ENCODE data around the gene CPE.
A peak's percentile ranks its signal among the peaks of the same experiment; 100 is the strongest.
"Not testable (repeated sequence)": the region's sequence is repeated elsewhere in the genome, so short reads cannot be mapped to it uniquely, and the experiment has no call there.

CPE gene

DNA sequence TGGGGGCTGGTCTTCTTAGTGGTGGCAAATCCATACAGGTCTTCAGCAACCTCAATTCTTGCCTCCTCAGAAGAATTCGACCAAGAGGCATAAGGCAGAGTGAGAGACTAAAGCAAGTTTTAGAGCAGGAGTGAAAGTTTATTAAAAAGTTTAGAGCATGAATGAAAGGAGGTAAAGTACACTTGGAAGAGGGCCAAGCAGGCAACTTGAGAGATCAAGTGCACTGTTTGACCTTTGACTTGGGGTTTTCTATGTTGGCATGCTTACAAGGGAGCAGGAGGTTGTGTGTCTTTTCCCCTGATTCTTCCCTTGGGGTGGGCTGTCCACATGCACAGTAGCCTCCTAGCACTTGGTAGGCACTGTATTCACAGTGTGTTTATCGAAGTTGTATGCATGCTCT is 91.2 kb downstream of the CPE start:
- DNase-seq = no peak

DNA sequence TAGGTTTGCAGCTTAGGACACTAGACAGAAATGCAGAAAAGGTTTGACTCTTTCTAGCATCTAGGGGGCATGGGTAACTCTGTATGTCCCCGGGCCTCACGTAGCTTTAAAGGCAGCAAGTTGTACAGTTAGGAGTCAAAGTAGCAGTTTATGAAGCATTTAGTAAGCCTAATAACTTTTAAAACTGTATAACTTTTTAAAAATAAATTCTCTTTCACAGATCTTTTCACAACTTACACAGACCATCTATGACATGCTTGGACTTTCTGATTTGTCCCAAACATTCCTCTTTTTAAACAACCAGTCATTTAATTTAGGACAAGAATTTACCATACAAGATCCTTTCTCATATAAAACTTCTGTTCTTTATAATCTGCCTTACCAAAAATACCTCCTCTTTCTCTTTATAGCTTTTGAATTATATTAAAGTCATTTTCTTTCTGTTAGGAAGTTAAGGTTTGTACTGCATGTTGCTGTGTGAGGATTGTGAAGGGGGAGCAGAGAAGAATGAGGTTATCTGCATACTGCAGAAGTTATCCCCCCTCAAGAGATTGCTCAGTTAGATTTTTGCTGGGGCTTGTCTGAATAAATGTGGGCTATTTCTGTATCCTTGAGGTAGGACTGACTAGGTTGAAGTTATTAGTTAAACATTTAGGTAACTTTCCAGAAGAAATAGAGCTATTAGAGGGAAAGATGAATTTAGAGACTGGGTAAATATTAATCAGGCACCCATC is 94.3 kb downstream of the CPE start:
- DNase-seq = no peak

DNA sequence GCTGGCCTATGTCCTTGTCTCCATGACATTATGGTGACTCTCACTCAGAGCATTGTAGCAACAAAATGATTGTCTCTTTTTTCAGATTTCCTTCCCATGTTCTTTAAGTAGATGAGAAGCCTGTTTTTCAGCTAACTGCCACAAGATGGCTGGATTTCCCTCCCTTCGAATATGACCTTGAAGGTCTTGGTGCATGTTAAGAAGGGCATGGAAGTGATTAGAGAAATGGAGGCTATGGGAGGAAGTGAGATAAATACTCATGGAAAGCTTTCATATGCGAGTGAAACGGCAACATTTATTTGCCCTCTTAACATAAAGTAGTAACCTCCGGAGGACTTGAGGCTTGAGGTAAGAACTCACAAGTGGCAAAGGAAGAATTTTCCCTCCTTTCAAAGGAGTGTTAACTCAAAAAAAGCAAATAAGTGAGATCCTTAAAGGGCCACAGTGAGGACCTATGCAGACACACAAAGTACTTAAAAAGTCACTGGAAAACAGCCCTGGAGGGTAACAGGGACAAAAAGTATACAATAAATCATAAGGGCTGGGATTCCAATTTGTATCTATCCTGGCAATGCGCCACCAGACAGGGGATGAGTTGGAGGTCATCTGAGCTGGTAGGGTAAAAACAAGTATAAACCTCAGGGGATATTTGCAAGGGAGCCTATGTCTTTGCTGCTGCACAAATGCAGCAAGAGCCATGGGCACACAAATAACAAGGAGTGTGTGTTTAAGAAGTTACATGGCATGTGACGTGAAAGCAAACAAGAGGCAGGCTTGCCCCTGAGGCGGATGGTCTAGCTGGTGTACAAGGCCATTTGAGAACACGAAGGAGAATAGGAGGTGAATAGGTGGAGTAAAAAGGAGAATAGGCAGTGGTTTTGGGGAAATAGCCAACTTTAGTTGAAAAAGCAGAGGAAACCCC is 96.2 kb downstream of the CPE start:
- no peak for DNase-seq

DNA sequence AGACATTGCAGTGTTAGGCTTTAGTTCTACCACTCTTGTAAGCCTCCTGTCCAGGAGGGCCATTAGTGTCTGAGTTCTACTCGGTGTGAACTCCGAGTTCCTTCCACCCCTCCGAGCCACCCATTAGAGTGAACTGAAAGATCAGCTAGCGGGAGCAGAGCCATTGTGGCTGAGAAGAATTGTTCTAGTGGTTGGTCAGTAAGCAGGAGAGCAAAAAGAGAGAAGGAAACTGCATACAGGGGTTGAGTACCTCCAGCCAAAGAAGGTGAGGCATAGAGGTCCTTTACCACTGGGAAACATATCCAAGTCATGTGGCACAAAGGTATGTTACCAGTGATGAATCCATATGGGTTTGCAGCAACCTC is 96.9 kb downstream of the CPE start:
- no peak for DNase-seq

DNA sequence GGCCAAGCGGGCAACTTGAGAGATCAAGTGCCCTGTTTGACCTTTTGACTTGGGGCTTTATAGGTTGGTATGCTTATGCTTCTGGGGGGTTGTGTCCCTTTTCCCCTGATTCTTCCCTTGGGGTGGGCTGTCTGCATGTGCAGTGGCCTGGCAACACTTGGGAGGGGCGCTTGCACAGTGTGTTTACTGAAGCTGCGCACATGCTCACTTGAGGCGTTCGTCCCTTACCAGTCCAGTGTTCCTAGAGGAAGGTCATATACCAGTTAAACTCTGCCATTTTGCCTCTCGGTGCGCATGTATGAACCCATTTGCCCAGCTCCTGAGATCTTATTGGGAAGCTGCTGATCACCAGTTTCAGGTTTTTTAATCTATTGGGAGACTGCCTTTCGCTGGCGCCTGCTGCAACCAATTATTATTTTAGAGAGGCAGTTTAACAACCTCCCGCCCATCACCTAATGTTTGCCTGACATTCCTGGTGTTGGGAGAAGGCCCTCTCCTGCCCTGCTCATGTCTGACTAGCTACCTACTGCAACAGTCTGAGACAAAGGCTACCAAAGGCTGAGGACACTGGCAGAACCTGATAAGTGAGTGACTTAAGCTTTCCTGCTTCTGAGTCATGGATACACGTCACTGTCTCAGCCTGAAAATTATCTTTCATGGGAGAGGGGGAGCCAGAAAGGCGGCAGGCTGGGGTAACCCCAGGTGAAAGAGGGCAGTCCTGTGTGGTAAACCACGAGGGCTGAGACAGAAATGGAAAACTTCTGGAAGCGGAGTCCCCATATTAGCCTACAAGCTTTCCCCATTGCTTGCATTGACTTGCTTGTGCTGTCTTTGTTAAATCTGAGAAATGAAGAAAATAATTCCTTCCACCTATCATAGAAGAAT is 97.6 kb downstream of the CPE start:
- no peak for DNase-seq

DNA sequence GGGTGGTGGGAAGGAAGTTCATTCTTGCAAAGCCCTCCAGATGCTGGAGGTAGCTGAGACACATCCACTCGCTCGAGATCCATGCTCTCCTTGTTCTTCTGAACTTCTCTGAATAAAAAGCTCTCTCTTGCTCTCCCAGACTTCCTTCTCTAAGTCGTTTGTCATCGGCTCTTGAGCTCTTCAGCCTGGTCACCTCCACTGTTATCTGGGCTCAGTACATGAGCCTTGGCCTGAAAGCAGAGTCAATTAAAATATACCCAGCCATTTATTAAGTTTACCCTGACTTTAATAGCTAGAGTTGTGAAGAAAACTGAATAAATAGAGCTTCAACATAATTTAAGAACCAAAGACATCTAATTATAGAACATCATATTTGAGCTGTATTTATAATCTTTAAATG is 99.0 kb downstream of the CPE start:
- no peak for DNase-seq

DNA sequence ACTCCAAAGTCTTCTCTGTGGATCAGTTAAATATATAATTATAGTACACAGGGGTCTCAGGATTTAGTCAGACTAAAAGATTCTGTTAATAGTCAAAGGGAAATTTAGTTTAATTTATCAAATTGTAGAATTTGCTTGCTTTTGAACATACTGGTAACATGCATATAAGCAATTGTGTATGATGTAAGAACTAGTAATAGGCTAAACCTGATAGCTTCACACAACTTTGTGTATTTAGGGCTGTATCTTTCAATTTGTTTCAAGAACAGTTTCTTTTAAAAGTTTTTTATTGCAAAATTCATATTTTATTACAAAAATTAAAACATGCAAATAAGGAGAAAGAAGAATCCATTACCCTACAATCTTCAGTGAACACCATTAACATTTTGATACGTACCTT is 99.5 kb downstream of the CPE start:
- no peak for DNase-seq

DNA sequence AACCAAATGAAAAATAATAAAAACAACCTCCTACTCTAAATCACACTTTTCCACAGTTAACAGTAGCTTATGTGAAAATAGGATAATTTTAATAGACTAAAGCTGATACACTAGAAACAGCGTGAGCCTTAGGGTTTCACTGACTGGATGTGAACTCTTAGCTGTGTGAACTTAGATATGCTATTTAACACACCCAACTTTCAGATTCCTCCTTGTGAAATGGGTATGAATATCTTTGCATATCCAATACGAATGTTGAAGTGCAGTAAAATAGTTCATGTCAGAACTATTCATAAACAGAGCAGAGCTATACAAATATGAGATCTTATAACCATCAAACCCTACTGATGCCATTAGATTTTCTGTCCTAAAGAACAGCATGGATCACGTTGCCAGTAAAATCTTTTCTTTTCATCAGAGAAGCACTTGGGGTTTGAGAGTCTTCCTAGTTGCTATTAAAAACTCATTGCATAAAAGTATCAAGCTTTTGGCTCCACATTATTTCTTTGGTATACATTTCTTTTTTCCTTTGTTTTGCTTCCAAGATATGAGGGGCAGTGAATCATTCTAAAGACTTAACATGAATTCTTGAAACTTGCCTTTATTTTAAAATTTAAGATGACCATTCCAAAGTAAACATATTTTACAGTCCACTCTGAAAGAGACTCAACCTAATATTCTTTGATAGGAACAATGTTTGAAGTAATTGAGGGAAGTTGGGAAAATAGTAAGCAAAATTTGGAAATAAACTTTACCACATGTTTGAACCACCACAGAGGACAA is 102.4 kb downstream of the CPE start:
- DNase-seq = no peak

DNA sequence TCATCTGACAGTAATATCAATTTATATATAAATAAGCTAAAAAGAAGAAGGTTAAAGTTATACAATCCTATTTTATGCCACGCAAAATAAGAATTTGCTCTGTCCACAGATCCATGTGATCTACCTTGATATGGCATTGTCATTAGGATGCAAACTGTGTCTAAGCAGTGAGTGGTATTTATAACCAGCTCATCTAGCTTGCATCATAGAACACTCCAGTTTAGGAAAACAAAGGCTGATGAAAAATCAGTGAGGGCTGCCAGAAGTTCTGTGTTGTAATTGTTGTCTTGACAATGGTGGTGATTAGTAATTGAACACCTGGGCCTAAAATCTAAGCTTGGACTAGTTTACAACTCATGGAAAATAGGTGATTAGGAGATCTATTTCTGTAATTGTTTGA is 111.0 kb downstream of the CPE start:
- DNase-seq = no peak

DNA sequence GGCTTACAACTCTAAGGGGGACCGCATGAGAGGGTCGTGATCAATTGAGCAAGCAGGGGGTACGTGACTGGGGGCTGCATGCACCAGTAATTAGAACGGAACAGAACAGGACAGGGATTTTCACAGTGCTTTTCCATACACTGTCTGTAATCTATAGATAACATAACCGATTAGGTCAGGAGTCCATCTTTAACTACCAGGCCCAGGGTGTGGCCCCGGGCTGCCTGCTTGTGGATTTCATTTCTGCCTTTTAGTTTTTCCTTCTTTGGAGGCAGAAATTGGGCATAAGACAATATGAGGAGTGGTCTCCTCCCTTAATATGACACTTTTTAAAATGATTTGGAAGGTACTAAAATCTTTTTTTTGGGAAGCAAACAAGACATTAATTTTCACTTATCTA is 113.8 kb downstream of the CPE start:
- not testable (repeated sequence) for DNase-seq

DNA sequence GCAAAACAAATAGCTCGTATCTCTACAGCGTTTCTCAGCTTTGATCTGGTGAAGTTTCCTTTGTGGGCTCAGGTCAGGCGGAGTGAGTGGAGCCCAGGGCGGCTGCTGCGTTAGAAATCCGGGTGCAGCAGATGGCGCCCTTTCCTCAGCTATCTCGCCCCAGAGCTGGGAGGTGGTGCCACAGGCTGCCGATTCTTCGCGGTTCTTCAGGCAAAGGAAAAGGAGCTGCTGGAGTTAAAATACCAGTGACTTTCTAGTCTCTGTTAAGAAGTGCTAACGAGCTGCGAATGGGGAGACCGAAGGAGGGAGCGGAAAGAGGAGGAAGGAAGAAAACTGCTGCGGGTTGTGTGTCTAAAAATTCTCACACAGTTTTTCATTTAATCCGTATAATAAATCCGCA is 114.6 kb downstream of the CPE start:
- DNase-seq = peak; percentile 45

DNA sequence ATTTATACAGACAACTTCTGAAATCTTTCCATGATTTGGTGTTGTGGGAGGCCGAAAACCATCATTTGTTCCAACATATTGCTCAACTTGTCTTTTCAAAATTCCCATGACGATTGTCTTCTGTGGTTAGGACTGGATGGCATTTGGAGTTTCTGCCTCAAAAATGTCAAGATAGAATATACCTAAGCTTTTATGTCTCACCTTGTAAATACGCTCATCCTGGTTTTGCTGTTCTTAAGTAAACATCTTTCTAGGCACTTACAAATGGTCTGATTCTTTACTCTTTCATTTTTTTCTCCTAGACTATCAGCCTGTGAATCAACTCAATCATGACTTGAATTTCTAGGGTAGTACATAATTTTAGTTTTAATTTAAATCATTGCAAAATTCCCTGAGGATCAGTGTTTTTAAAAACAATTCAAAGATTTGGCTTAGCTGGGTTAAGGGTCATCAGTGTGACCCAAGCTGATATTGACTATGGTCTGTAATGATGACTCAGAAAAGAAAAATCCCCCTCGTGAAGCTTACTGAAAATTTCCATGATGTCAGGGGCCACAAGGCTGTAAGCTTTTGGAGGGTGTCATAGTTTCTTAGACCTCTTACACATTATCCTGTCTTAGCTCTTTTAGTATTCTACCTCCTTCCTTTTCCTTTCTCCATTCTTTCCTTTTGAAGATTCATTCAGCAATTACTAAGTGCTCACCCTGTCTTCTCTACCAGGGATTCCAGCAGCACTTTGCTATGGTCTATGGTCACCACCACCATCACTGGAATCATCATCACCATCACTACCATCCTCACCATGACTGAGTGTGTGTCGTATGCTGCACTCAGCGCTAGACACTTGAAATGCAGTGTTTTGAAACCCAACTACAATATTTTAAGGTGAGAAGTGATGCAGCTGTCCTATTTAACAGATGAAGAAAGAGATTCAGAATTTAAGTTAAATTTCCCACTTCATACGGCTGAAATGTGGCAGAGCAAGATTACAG is 124.4 kb downstream of the CPE start:
- no peak for DNase-seq

DNA sequence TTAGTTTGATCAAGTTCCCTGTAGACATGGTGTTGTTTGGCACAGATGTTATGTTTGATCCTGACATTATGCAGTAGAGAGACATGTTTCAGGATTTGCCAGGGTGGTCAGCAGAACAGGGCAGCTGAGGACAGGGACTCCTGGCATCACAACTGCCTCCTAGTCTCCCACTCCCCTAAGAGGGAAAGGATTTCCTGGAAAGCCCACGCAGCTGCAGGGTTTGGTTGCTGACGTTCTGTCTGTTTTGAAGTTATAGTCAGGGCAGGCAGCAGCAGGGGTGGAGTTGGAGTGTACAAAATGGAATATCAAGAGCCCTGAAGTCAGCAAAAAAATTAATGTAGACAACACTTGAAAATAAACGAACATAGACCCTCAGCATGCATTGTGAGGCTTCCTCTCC is 125.4 kb downstream of the CPE start:
- no peak for DNase-seq

DNA sequence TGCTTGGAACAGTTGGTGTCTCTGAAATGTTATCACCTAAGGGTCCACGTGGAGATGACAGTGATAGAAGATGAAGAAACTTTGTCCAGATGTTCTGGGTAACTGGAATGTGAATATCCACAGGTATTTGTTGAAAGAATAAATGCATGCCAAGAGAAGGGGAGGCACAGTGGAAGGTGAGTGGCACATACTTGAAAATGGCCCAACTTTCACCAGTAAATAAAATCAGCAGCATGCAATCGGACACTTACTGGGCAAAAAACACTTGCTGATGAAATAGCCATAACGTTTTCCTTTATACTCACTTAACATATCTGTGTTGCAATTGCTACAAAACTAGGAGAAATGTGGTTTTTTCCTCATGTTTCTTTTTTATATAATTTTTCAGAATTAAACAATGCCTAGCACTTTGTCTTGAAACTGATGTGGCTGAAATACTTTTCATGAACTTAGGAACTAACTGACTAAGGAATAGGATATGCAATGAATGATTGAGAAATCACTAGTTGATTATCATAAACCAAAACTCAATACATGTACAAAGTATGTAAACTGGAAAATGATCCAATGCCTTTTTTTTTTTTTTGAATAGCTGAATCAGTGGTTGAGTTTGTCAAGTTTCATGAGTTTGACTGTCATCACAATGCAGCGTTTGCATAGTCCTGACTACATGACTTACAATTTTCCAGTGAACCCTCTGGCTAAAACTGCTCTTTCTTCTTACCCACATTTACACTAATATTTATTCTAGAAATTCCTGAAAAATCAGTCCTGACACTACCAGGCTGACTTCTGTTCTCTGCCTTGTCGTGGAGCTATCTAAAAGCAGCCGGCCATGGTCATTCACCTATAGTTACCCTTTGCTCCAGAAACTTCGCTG is 127.4 kb downstream of the CPE start:
- DNase-seq = no peak

DNA sequence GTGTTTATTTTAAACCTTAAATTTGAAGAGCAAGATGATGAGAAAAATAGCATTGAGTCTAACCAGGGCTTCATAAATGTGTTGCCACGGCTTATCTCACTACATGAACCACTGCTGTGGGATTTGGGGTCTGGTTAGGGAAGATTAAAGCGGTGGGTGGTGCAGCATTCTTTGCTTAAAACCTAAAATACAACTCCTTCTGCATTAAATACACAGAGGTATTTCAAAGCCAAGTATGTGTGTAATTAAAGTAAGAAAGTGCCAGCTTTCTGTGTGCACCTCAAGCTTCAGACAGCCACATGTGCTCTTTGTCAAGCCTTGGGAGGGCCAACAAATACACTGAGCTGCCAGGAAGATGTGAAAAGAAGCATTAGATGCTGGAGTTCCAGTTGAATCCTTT is 128.0 kb downstream of the CPE start:
- DNase-seq = no peak

DNA sequence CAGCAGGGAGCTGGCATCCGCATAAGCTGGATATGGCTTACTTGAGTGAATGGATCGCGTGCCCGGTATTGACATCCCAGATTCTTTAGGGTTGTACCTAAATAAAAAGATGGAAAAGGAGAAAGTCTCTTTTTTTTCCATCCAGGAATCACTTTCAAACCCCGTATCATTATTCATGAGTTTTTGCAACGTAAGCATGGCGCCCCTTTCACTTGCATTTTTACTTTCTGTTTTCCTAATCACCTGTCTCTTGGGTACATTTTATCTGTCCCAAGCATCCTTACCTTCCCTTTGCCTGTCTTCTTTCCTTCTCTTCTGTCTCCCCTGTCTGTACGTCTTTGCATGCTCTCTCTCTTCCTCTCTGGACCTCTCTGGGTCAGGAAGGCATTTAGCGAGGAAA is 128.6 kb downstream of the CPE start:
- no peak for DNase-seq

DNA sequence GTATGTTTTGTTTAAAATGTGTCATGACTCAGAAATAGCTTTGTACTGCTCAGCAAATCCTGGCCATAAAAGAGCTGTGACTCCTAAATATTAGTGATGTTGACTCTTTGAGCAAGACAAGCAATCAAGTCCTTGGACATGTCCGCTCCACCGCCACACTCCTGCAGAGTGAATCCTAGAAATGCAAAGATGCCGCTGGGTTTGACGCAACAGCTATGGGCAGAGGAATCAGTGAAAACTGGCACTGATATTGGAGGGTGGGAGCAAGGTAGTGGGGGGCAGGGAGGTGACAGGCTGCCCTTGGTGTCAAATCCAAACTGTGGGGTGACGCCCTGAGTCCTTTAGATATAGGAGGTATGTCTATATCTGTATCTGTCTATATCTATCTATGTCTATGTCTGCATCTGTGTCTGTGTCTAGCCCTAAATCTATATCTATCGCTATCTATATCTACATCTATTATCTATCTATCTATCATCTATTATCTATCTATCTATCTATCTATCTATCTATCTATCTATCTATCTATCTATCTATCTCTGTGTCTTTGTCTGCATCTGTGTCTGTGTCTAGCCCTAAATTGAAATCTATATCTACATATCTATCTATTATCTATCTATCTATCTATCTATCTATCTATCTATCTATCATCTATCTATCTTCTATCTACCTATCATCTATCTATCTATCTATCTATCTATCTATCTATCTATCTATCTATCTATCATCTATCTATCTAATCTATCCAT is 129.7 kb downstream of the CPE start:
- no peak for DNase-seq

DNA sequence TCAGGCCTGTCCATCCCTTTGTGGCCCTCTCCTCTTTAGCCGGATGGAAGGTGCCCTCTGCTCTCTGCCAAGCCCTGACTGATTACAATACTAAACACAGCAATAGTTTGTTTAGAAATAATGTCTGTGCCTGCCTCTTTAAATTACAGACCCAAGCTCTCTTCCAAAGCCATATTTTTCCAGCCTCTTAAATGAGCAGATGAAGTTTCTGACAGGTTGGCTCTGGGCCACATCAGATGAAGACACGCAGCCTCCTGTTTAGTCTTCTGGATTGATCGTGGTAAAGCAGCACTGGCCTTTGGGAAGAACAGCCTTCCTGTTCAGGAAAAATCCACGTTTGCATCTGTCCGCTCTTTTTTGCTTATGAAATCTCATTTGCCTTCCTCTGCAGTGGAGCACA is 133.6 kb downstream of the CPE start:
- no peak for DNase-seq

DNA sequence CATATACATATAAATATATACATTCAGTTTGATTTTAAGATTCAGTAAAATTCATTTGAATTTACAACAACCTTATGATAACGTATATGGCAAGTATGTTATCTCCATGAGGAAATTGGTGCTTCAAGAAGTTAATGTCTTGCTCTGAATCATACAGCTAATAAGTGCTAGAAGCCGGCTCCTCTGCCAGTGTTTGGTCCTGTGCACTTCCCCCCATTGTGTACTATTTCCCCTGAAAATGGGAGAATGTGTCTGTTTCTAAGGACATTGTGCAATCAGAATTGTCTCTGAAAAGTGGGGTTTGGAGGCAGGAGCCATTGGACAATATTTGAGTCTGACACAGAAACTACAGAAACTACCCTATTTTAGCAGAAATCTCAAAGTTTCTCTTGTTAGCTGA is 135.9 kb downstream of the CPE start:
- DNase-seq = no peak

DNA sequence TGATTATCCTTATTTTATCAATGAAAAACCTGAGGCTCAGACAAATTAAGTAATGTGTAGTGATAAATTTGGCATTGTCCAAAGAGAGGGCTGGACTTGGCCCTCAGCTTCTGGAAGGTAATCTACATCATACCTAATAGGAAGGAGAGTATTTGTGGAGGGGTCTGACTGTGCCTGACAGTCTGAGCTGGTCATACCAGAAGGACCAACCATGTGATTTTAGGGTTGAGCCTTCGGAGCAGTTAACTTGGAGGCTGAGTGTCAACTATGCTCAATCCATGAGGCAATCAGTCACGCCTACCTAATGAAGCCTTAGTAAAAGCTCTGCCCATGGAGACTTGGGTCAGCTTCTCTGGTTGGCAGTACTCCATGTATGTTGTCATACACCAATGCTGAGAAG is 136.4 kb downstream of the CPE start:
- no peak for DNase-seq
